Measurements from ENCODE around the gene ZNF334.

GRCh38 chr20:46559001-46559400, 45.6 kb upstream of the ZNF334 start:
- TF ChIP-seq CTCF (IDR thresholded peaks at IDR 0.05) (no peak), POLR2A (IDR thresholded peaks at IDR 0.05) (no peak)
